A172 (cell line): ENCODE results near the gene KRTAP20-4. TPM values are rescaled to one million over a fixed set of nuclear protein-coding genes. Genes with fewer than 3 reads are reported as not detected.

ENCODE experiments used
- DNase-seq: peaks from one replicate; pipeline ENCODE4 v3.0.0-alpha.2; 2015; ENCODE audit warnings: low spot score
- total RNA-seq: library from RNA; depleted of rRNA; stranded (reverse); fragments of >200 nt; shearing (Covaris generic); gene quantifications from 2 replicates; pipeline ENCODE4 v1.2.3, GENCODE V29; 2014; rRNA removed

KRTAP20-4 gene
- total RNA-seq, 1 experiment from 2014 or later, result not detected

DNA sequence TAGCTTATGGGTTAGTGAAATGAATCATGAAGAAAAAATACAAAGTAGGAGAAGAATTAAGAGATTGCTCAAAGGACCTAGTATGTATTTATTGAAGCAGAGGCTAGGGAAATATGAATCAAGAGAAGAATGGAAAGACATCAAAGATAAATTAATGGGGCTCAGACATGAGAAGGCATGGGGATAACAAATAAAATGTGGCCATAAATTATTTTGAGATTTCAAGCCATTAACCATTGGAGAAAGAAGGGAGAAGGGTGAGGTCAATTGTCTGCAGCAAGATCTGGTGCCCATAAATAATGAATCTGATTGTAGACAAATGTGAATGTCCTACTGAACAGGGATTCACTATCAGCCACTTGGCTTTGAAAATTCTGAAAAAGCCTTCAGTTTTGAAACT, 32.5 kb downstream of the KRTAP20-4 start:
- DNase-seq, result no peak

GRCh38 chr21:30668776-30669175, 48.3 kb downstream of the KRTAP20-4 start:
- DNase-seq, result no peak

Other genes with a start within 250 kb of the KRTAP20-4 start
- gene KRTAP13-2, start 248.4 kb upstream of the KRTAP20-4 start, total RNA-seq, result not detected in 2 replicates
- gene KRTAP13-1, start 224.6 kb upstream of the KRTAP20-4 start, total RNA-seq, result not detected in 2 replicates
- gene KRTAP13-3, start 194.7 kb upstream of the KRTAP20-4 start, total RNA-seq, result not detected in 2 replicates
- gene KRTAP13-4, start 190.4 kb upstream of the KRTAP20-4 start, total RNA-seq, result not detected in 2 replicates
- not detected in 2 replicates for gene KRTAP15-1, start 180.4 kb upstream of the KRTAP20-4 start, total RNA-seq
- not detected in 2 replicates for gene KRTAP19-1, start 140.3 kb upstream of the KRTAP20-4 start, total RNA-seq
- gene KRTAP19-2, start 133.2 kb upstream of the KRTAP20-4 start, total RNA-seq, result not detected in 2 replicates
- not detected in 2 replicates for gene KRTAP19-3, start 128.6 kb upstream of the KRTAP20-4 start, total RNA-seq
- not detected in 2 replicates for gene KRTAP19-4, start 123.5 kb upstream of the KRTAP20-4 start, total RNA-seq
- gene KRTAP19-5, start 118.5 kb upstream of the KRTAP20-4 start, total RNA-seq, result not detected in 2 replicates
- not detected in 2 replicates for gene KRTAP19-6, start 78.8 kb upstream of the KRTAP20-4 start, total RNA-seq
- not detected in 2 replicates for gene KRTAP19-7, start 59.3 kb upstream of the KRTAP20-4 start, total RNA-seq
- not detected in 2 replicates for gene KRTAP22-2, start 30.2 kb upstream of the KRTAP20-4 start, total RNA-seq
- gene KRTAP6-3, start 28.2 kb upstream of the KRTAP20-4 start, total RNA-seq, result not detected in 2 replicates
- not detected in 2 replicates for gene KRTAP6-2, start 21.7 kb upstream of the KRTAP20-4 start, total RNA-seq
- not detected in 2 replicates for gene KRTAP22-1, start 19.5 kb upstream of the KRTAP20-4 start, total RNA-seq
- gene KRTAP6-1, start 6.7 kb upstream of the KRTAP20-4 start, total RNA-seq, result not detected in 2 replicates
- gene KRTAP20-1, start 4.2 kb upstream of the KRTAP20-4 start, total RNA-seq, result not detected in 2 replicates
- not detected in 2 replicates for gene KRTAP20-2, start 14.6 kb downstream of the KRTAP20-4 start, total RNA-seq
- not detected in 2 replicates for gene KRTAP20-3, start 22.2 kb downstream of the KRTAP20-4 start, total RNA-seq
- not detected in 2 replicates for gene KRTAP21-3, start 98.2 kb downstream of the KRTAP20-4 start, total RNA-seq
- not detected in 2 replicates for gene KRTAP21-2, start 126.6 kb downstream of the KRTAP20-4 start, total RNA-seq
- gene KRTAP21-1, start 134.8 kb downstream of the KRTAP20-4 start, total RNA-seq, result not detected in 2 replicates
- gene KRTAP8-1, start 192.6 kb downstream of the KRTAP20-4 start, total RNA-seq, result not detected in 2 replicates
- not detected in 2 replicates for gene KRTAP7-1, start 209.1 kb downstream of the KRTAP20-4 start, total RNA-seq